NK-92 treated with Interleukin-12 subunit alpha and Interleukin-12 subunit beta, amount 100 ng/mL, for 24 hours (cell line): Measurements from ENCODE around the gene PGC.

ENCODE experiments used
- DNase-seq: peaks from one replicate; lab custom pipeline; 2025; lab: John Stamatoyannopoulos, UW

PGC gene

DNA sequence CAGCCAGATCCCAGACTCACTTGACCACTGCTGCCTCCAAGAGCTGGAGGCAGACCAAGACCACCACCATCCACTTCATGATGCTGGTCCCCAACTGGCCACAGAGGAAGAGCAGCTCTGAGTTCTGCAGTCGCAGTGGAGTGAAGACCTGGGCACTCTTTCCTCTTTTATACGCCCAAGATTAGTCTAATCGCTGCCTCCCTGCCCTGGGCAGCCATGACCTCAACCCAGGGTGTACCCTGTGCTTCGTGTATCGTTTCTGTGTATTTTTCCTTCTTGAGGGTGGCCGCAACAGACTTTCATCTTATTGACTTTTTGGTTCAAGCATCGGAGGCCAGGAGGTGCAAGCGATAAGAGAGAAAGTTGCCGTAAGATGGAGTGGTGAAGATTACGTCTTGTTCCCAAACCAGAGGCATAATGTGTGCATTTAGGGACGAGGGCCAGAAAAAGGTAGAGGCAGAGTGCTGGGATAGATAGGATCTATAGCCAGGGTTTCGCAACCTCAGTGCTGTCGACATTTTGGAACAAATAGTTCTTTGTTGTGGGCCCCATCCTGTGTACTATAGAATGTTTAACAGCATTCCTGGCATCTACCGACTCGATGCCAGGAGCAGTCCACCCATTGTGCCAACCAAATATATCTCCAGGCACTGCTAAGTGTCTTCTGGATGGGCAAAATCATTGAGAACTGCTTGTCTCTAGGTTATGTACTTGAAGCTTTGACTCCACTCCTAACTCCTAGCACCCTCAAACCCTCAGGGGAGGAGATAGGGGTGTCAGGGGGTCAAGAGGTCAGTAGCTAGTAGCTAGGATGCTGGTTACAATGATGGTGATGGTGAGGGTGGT is at the start of gene PGC:
TSS of gene PGC (minus strand) at position 142 of the 846 bp plus-strand sequence. CDS start at position 79, 63 bp downstream.
- no peak for DNase-seq

DNA sequence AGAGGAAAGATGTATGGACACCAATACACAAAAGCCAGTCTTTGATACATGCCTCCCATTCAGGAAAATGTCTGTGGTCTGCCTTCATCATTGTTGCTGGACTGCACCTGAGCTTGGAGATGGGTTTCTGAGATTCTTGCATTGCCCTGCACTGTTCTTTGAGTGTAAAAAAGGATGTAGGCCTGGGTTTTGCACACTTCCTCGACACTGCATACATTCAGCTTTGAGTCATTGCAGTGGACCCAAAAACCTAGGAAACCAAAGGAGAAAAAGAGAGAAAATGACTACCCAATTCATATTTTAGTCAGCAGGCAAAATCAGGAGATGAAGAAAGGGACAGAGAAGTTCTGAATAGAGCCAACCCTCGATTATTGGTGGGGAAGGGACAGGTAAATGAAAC is 49.3 kb upstream of the PGC start:
- DNase-seq = no peak

DNA sequence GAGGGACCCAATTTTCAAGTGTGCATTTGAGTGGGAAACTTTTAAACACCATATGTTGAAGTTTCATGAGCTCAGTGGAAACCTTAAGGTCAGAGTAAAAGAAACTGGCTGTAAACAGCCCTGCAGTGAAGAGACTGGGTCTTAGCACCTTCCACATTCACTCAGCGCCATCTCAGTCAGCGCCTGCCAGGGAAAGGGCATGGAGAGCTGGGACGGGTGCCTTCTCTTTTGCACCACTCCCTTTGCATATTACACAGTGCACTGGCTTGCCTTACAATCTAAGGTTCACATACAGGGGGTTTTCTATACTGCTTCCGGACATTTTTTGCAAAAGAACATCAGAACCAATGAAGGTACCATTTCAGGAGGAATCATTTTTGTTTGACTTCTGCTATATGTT is 44.8 kb upstream of the PGC start:
- no peak for DNase-seq

DNA sequence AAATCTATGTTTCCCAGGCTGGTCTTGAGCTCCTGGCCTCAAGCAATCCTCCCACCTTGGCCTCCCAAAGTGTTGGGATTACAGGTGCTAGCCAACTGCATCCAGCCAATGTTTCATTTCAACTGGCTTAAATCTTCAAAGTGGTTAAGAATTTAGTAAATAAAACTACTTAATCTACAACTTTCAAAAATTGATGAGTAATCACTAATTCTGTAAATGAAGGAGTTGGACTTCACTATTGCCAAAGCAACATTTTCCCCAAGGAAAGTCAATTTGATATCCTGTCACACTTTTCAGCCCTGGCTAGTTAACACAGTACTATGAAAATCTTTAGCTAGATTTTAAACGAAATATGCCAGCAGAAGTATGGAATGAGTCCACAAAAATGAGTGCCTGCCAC is 44.1 kb upstream of the PGC start:
- no peak for DNase-seq

DNA sequence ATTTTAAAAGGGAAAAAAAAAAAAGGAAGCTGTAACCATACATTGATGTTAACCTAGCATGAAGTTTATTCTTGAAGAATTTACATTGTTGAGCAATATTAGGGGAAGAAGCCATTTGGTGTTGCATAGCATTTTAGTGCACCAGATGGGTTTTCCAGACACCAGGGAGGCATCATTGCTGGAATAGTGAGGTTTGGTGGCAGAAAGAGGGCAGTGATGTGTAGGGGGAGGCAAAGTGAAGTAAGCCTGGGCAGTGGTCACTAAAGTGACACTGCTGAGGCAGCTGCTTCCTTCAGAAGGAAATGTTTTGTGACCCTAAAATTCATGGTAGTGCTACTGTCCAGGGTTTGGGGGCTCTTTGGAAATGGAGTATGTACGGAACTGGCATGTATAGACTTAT is 42.8 kb upstream of the PGC start:
- DNase-seq = no peak

DNA sequence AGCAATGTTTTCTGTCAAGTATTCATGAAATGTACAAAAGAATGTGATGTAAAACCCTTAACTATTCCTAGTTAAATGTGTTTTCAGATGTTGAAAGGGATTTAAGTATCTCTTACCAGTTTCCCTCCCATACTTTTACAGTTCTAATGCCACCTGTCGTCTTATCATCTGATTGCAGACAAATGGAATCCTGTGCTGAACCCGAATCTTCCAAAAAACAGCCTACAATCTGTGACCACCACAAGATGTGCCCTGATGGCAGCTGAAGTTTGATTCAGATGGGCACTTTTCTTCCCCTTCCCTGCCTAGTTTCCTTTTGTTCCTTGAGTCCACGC is 42.2 kb upstream of the PGC start:
- DNase-seq = no peak

DNA sequence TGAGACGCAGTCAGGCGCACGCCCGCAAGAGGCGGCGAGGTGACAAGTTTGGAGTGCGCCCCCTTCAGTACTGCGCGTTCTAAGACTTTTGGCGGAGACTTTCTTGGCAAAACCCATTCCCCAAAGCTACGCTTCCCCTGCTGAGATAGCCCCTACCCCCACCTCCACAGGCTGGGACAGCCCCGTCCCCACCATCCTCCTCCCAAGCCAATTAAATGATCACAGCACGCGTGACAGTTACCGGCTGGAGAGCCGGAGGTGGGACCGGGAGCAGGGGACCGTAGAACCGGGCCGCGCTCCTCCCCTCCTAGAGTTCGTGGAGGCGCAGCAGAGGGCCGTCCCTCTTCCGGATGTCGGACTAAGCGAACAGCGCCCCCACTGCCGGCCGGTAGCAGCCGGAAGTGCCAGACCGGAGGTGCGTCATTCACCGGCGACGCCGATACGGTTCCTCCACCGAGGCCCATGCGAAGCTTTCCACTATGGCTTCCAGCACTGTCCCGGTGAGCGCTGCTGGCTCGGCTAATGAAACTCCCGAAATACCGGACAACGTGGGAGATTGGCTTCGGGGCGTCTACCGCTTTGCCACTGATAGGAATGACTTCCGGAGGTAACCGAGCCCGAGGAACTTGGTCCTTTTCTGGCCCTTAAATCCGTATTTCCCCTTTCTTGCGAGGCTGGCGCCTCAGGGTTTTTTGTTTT is 40.2 kb upstream of the PGC start, which contains the start of gene TOMM6:
TSS of gene TOMM6 (plus strand) at position 476 of the 699 bp plus-strand sequence. CDS start at position 480, 4 bp downstream.
- DNase-seq = peak; percentile 89

DNA sequence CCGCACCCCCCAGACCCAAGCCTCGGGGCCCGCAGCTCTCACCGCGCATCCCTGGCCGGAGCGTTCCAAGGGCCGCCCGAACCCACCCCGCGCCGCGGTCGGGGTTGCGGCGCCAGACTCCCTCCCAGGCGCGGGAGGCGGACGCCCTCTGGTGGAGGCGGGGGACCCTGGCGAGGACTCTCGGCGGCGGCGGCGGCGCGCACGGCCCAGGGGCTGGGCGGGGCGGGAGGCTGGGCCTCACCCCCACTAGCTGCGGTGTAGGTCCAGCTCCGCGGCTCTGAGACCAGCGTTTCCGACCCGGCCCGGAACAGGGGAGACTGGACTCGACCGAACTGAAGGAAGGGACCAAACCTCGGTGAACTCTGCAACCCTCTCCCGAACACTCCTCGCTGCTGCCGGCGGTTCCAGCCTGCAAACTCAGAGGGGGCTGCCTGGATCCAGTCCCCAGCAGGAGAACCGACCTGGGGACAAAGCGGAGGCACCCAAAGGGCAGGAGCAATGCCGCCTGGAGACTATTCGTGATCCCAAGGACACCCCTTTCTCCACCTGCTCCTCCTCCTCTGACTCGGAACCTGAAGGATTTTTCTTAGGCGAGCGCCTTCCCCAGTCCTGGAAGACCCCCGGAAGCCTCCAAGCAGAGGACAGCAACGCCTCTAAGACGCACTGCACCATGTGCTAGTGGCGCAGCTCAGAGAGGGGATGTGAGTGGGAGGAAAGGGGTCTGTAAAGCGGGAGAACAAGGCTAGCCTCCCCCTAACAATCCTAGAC is 39.4 kb upstream of the PGC start:
- DNase-seq = peak; percentile 82

DNA sequence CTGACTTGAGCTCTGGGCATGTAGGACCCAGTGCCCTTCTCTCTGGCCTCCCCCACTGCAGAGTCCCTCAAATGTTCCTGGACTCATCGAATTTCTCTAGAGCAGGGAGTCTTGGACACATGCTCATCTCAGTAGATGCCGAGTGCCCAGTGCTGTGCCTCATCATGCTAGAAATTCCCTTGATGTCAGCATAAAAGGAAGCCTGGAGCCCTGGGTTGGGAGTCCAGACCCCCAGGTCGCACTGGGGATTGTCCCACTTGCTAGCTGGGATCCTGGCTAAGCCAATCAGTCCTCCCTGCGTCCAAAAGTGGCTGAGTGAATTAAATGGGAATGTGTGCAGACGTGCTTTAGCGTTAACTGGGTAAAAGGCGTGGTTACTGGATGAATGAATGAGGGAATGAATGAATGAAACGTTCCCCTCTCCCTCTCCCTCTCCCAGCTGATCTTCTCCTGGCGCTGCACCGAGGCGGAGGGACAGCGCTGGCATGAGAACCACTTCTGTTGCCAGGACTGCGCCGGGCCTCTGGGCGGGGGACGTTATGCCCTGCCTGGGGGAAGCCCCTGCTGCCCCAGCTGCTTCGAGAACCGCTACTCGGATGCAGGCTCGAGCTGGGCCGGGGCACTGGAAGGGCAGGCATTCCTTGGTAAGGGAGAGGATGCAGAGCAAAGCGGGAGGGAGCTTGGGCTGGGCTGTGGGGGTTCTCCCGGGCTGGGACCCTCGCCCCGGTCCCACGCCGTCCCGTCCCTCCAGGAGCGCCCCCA is 38.7 kb upstream of the PGC start:
- DNase-seq = no peak

DNA sequence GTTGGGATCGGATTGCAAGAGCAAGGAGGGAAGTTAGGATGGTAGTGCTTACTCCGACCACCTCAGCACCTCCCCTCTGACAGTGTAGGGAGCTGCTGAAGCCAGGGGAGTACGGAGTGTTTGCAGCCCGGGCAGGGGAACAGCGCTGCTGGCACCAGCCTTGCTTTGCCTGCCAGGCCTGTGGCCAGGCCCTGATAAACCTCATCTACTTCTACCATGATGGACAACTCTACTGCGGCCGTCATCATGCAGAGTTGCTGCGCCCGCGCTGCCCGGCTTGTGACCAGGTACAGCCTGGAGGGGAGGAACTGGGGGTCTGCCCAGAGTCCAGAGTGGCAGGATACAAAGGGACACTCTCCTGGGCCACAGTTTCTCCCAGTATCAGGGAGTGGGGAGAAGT is 38.1 kb upstream of the PGC start:
- DNase-seq = no peak

DNA sequence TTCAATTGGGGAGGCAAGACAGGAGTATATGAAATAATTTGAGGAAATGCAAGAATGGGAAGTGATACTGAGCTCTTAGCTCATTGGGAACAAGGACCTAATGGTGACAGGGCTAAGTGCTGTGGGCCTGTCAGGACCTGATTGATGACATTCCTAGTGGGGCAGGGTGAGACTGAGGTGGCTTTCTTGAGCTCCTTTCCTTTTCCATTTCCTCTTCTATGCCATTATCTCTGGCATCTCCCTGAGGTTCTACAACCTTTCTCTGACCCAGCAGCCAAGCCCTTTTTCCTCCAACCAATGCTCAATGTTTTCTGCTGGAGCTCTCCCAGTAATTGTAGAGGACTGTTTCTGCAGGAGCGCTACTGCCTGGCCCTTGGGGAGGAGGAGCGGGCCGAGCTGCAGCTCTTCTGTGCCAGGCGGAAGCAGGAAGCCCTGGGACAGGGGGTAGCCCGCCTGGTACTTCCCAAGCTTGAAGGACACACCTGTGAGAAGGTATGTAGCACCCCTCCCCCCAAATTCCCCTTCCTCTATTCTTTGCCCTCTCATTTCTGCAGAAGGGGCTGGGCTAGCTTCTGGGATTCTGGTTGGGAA is 37.5 kb upstream of the PGC start:
- DNase-seq = no peak

DNA sequence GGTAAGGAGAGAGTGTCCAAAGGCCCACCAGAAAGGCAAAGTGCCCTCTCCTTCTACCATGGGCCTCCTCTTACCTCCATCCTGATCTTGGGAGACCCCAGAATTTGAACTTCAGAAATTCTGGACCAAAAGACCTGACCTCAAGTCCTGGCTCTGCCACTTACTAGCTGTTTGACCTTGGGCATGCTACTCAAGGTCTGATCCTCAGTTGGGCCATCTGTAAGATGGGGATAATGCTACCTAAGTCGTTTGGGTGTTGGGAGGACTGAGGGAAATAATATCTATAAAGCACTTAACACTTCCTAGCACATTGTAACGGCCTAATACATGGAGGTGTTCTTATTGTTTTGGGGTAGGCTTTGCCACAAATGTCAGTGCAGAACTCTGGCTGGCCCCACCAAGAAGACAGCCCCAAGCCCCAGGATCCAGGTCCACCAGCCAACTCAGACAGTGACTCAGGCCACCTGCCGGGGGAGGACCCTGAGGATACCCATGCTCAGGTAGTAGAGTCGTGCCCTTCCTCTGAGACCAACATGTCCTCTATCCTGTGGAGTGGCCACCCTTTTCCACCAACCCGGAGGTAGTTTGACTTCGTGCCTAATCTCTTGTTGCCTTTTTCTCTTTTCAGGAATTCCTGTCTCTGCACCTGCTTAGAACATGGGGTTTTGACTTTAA is 36.0 kb upstream of the PGC start:
- no peak for DNase-seq

DNA sequence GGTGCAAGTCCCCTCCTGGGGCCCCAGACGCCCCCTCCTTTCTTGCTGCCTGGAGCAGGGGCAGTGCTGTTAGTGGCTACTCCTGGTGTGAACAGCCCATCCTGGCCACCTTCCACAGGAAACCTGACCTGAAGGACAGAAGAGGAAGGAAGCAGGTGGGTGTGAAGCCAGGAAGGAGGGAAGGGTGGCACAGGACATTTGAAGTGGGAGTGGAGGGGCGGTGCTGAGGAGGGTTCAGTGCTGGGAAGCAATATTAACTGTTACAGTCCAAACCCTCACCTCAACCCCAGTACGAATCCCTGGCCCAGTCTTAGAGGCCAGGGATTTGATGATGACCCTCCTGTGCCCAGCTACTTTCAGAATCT is 34.2 kb upstream of the PGC start:
- DNase-seq = no peak

DNA sequence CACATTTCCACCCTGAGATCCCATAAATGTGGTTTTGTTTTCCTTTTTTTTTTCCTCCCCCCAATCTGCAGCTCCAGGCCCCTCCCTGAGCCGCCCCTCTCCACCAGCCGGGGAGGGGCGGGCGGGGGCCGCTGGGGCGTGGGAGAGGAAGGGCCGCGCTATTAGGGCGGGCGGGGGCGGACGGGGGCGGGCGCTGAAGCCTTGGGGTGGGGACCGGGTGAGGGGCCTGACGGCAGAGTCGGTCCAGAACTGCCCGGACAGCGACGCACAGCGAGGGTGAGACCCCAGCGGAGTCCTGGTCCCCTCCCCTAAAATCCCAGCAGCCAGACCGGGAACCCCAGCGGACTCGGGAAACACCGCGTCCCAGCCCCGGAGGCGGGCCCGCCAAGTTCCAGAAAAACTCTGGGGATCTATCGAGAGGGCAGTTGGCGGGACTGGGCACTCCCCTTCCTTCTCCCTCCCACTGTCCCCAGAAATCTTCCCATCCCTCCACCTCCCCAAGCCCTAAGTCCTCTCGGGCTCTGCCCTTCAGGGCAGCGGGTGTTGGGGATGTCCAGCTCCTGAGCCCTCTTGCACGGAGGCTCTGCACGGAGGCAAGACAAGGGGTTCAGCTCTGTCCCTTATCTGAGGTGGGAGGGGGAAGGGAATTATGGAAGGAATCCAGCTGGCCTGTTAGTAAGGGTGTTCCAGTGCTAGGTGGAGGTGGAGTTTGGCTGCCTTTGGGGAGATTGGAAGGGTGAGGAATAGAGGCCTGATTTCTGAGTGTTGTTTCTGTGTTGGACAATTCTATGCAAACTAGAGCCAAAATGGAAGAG is 33.6 kb upstream of the PGC start, which contains the start of gene PRICKLE4:
TSS of gene PRICKLE4 (plus strand) at position 232 of the 815 bp plus-strand sequence. CDS start 2,692 bp downstream, outside the sequence.
- no peak for DNase-seq

DNA sequence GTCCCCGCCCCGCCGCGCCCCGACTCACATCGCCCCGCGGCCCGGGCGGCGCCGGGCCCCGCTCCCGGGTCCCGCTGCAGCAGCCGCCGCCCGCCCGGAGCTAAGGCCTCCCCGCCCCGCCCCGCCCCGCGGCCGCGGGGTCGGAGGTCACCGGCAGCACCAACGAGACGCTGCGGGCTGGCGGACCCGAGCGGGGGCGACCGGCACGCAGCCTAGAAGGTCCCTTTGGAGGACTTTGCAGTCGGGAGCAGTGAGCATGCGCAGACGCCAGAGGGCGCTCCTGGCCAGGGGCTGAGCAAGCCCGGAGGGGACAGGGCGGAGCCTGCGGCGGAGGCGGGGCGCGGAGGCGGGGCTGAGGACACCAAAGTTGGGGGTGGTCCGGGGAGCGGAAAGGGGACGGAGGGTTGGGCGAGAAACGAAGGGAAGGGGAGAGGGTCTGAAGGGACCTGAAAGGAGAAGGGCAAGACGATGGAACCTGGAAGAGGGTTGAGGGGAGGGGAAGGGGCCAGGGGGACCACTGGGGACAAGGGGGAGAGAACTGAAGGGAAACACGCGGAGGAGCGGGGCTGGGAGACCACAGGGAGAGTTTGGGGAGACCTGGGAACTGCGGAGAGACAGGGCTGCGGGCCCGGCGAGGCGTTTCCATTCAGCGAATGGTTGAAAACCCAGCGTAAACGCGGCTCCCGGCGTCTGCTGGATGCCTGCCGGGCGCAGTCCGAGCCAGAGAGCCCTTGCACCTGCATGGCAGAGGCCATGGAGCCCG is 32.8 kb upstream of the PGC start, which contains the start of gene FRS3:
TSS of gene FRS3 (minus strand) at position 113 of the 763 bp plus-strand sequence. CDS start 2,913 bp downstream, outside the sequence.
- DNase-seq = peak; percentile 97

DNA sequence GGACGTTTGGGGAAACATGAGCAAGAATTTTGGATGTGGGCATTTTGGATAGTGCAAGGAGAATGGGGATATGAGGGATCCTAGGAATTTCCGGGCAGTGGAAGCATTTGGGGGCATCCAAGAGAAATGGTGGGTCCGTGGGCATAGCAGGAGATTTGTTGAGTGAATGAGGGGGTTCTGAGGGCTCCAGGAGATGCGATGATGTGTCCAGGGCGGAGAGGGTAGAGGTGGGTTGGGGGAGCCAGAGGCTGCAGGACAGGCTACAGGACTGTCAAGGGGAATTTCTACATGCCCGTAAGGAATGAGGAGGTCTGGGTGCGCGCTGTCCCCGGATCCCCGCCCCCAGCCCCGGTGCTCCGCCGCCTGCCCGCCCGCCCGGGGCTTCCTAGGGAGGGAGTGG is 32.1 kb upstream of the PGC start:
- no peak for DNase-seq

DNA sequence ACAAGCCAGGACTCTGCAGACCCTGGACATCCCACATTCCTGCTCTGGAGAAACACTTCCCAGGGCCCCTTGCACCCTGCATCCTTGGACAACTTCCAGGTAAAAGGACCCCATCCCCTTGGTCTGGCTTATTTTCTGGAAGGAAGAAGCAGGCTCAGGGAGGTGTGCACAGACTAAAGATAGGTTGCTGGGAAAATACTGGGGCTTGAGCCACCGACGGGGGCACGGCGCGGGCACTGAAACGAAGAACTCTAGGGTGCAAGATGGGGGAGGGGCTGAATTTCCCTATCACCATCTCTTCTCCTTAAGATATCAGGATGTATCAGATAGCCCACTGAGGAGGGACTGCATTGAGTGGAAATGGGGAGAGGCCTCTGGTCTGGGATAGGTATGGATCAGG is 31.7 kb upstream of the PGC start:
- DNase-seq = no peak

DNA sequence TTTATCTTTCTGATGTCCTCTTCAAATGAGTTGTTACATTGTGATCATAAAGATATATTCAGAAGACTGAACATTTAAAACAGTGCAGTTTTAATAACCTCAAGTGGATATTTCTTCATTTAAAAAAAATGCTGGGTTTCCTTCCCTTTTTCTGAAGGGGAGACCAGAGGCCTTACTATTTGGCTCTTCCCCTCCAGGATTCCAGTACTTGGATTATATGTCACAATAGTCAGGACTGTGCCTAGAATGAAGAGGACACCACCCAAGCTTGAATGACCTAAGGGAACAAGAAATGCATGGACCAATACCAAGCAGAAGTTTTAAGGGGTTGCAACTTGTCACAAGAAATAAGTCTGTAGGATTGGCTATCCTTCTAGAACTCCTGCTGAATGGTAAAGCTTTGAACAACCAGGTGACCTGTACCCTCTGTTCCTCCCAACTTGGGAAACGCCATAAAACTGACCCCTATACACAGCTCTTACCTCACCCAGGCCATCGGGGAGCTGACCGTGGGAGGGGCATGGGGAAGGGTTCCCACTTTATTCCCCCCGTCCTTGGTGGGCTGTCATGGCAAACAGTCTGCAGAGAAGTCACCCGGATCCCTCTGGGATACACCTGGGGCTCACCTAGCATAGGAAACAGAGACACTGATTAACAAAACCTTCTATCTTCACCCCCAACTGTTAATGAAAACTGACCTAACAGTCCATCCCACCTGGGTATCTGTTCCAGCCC is 30.5 kb upstream of the PGC start:
- no peak for DNase-seq
